D721Med (cell line): ENCODE measurements around the gene TRAM2.

Experiments
- DNase-seq: peaks from one replicate; pipeline ENCODE4 v3.0.0; 2011; ENCODE audit warnings: low spot score; ENCODE audit not compliant: insufficient read length
- FAIRE-seq: peaks from 2 replicates; lab custom pipeline; 2011; peaks lifted over from hg19 to GRCh38; lab: Jason Lieb, UNC
- CTCF ChIP-seq: IDR thresholded peaks from 2 replicates; pipeline ENCODE4 v1.5.1; 2012; ENCODE audit warnings: mild to moderate bottlenecking, control low read depth; ENCODE audit not compliant: insufficient read depth; ENCODE audit errors: missing control alignments

The TRAM2 gene

GRCh38 chr6:52513896-52514295, 63.0 kb downstream of the TRAM2 start:
- FAIRE-seq (no peak), DNase-seq (no peak)
- TF ChIP-seq CTCF, result no peak

- FAIRE-seq (no peak), DNase-seq (no peak)
- no peak for TF ChIP-seq CTCF
Observed at GRCh38 chr6:52513464-52513863, 63.4 kb downstream of the TRAM2 start.

- TF ChIP-seq CTCF, result no peak
- DNase-seq, result no peak
- FAIRE-seq, result no peak
Observed at GRCh38 chr6:52512199-52512598, 64.7 kb downstream of the TRAM2 start.

GRCh38 chr6:52511572-52512151, 65.2 kb downstream of the TRAM2 start:
- TF ChIP-seq CTCF, result no peak
- FAIRE-seq, result no peak
- no peak for DNase-seq

- DNase-seq (no peak), FAIRE-seq (no peak)
- TF ChIP-seq CTCF, result no peak
Observed at GRCh38 chr6:52511163-52511562, 65.7 kb downstream of the TRAM2 start.

- no peak for FAIRE-seq
- TF ChIP-seq CTCF, result no peak
- DNase-seq, result no peak
Observed at GRCh38 chr6:52510213-52510562, 66.7 kb downstream of the TRAM2 start.

- TF ChIP-seq CTCF, result no peak
- DNase-seq, result no peak
- no peak for FAIRE-seq
Observed at GRCh38 chr6:52509281-52510212, 67.3 kb downstream of the TRAM2 start.
